OCI-LY3 (cell line): ENCODE measurements around the gene SAMD15.

ENCODE experiments used
- H2AFZ ChIP-seq: fragments of 200-600, 300-600 bp; shearing (Covaris generic); 2 replicates; pipeline ENCODE4 v1.6.0; 2014; ENCODE audit warnings: antibody characterized with exemption, low read depth, low read length
- H3K27ac ChIP-seq: fragments of 200-600, 300-600 bp; sonication (generic); 2 replicates; pipeline ENCODE4 v1.5.1; 2014; ENCODE audit warnings: mild to moderate bottlenecking, low read length, moderate library complexity, mixed read lengths
- H3K27me3 ChIP-seq: fragments of 200-600, 300-600 bp; sonication (generic); 2 replicates; pipeline ENCODE4 v1.6.1; 2014; ENCODE audit warnings: low read depth, low read length, mixed read lengths
- H3K36me3 ChIP-seq: fragments of 200-600, 300-600 bp; sonication (generic); replicated peaks from 2 replicates; pipeline ENCODE3; 2014; ENCODE audit warnings: low read depth, low read length, mixed read lengths
- H3K4me1 ChIP-seq: fragments of 300-600, 200-600 bp; sonication (generic); 2 replicates; pipeline ENCODE4 v1.6.1; 2014; ENCODE audit warnings: low read length, mixed read lengths
- H3K4me2 ChIP-seq: fragments of 200-600, 300-600 bp; sonication (generic); 2 replicates; pipeline ENCODE4 v1.6.1; 2014; ENCODE audit warnings: low read length, mixed read lengths
- H3K4me3 ChIP-seq: fragments of 300-600, 200-600 bp; sonication (generic); 2 replicates; pipeline ENCODE4 v1.5.1; 2014; ENCODE audit warnings: antibody characterized with exemption, mild to moderate bottlenecking, low read length, moderate library complexity
- H3K79me2 ChIP-seq: fragments of 300-600, 200-600 bp; shearing (Covaris generic); 2 replicates; pipeline ENCODE4 v1.6.1; 2014; ENCODE audit warnings: mild to moderate bottlenecking, low read length, mixed read lengths
- H3K9ac ChIP-seq: fragments of 300-600, 200-600 bp; shearing (Covaris generic); 2 replicates; pipeline ENCODE4 v1.6.0; 2014; ENCODE audit warnings: mild to moderate bottlenecking, low read length, moderate library complexity
- H3K9me3 ChIP-seq: fragments of 200-600, 300-600 bp; shearing (Covaris generic); 2 replicates; pipeline ENCODE4 v1.6.1; 2014; ENCODE audit warnings: low read length, mixed read lengths; ENCODE audit not compliant: insufficient read depth
- H4K20me1 ChIP-seq: fragments of 200-600, 300-600 bp; sonication (generic); 2 replicates; pipeline ENCODE4 v1.6.1; 2016; ENCODE audit warnings: low read length, mixed read lengths; ENCODE audit not compliant: insufficient read depth
- CTCF ChIP-seq: fragments of 200-600, 300-600 bp; sonication (generic); IDR thresholded peaks from 2 replicates; pipeline ENCODE4 v1.5.1; 2014; ENCODE audit warnings: antibody characterized with exemption, low read length, low read depth
- EZH2phosphoT487 ChIP-seq: fragments of 200-600 bp; shearing (Covaris generic); IDR thresholded peaks from 2 replicates; pipeline ENCODE4 v1.6.1; 2018; ENCODE audit warnings: antibody characterized with exemption, mixed run types, low read depth

SAMD15 gene

DNA sequence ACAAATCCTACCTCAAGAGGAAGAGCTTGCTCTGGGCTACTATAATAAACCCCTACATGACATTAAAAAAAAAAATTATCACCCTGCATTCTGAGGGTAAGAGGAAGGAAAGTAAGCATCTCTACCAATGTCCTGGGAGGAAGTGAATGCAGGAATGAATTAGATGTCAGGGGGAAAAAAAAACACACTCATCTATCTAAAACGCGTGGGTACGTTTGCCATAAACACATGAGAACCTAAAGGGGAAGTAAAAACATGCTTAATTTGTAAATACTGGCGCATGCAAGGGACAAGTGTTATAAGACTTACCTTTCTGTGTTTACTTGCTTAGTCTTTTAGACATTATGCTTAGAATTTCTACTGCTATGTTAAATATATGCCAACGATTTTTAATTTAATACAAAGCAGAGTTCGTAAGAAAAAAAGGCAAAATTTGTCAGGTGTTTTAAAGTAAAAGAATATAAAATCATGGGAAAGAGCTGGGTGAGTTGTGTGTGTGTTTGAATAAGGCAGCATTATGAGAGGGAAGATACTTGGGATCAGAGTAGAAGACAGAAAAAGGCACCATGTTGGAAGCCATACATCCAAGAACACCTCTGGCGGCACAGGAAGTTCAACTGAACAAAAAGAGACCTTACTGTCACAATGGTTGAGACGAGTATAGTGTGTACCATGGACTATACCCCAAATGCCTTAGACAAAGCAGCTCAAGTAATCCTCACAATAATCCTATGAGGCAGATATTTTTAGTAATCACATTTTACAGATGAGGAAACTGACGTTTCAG is 1.8 kb upstream of the SAMD15 start:
- Histone ChIP-seq H3K27me3 (no peaks in the 10 kb centered on the region), H3K4me1 (peaks cover 50% of the 10 kb centered on the region), H3K9ac (peak overlapping the region; percentile 97), H3K9me3 (no peaks in the 10 kb centered on the region), H3K36me3 (peaks cover 11% of the 10 kb centered on the region), H3K4me3 (peak overlapping the region; percentile 99), H2AFZ (no peak overlapping the region), H3K79me2 (peaks cover 61% of the 10 kb centered on the region), H3K27ac (peak overlapping the region; percentile 12), H4K20me1 (no peaks in the 10 kb centered on the region), H3K4me2 (peak overlapping the region; percentile 97)
- TF ChIP-seq EZH2phosphoT487: no peak
- no peak for TF ChIP-seq CTCF

DNA sequence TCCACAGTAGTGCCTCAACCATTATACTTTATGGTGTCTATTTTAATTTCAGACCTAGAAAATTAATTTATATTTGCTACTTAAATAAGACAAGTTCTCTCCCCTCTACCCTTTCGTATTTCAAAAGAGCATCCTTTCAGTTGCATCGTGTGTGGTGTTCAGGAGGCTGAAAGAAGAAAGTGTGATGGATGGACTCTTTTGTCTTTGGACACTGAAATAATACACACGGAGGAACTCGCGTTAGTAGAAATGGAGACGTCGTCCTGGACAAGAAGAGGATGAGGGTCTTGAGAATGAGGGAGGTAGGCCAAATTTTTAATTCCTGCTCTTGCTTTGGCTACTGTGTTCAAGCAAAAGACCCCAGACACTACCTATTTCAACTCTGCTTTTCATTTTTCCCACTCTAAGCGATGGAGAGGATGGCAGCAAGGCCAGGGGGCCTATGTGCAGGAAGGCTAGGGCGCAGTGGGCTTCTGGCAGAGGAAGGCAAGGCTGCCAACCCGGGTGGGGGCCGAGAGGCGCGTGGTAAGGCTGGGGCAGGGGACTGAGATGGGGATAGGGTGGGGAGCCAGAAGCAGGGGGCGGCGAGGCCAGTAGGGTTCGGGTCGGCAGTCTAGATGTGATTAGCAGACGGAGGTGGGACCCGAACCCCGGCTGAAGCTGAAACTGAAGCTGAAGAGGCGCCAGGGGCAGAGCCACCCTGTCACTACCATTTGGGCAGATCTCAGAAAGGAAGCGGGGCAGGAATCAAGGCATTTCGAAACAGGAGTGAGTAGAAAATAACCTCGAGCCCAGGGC is 1.0 kb upstream of the SAMD15 start:
- Histone ChIP-seq H4K20me1 (no peaks in the 10 kb centered on the region), H3K79me2 (peaks cover 54% of the 10 kb centered on the region), H3K27me3 (no peaks in the 10 kb centered on the region), H3K4me2 (peak overlapping the region; percentile 97), H2AFZ (peak overlapping the region; percentile 99), H3K36me3 (peaks cover 11% of the 10 kb centered on the region), H3K4me3 (peak overlapping the region; percentile 99), H3K27ac (peak overlapping the region; percentile 62), H3K9me3 (no peaks in the 10 kb centered on the region), H3K9ac (peak overlapping the region; percentile 97), H3K4me1 (peaks cover 50% of the 10 kb centered on the region)
- TF ChIP-seq CTCF (no peak), EZH2phosphoT487 (no peak)

DNA sequence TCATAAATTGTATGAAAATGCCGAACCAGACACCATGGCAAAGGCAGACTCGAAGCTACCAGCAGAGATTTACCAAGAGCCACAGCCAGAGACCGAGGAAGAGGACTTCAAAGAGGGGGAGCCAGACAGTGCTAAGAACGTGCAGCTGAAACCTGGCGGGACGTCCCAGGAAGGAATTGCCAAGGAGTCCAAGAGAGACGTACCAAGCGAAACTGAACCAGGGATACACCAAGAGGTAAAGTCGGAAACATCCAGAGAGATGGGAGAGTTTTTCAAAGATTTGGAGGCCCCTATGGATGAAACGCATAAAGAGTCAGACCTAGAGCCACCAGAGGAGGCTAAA is 294 bp downstream of the SAMD15 start:
- no peaks in the 10 kb centered on the region for H4K20me1 ChIP-seq
- peaks cover 11% of the 10 kb centered on the region for H3K36me3 ChIP-seq
- peaks cover 38% of the 10 kb centered on the region for H3K4me1 ChIP-seq
- peaks cover 41% of the 10 kb centered on the region for H3K79me2 ChIP-seq
- no peaks in the 10 kb centered on the region for H3K27me3 ChIP-seq
- no peaks in the 10 kb centered on the region for H3K9me3 ChIP-seq
- H3K4me3 ChIP-seq: peak overlapping the region; percentile 99
- no peak for TF ChIP-seq EZH2phosphoT487
- no peak for TF ChIP-seq CTCF
- peak overlapping the region; percentile 97 for H3K9ac ChIP-seq
- peak overlapping the region; percentile 97 for H3K4me2 ChIP-seq
- peak overlapping the region; percentile 99 for H2AFZ ChIP-seq
- no peak overlapping the region for H3K27ac ChIP-seq

GRCh38 chr14:77378701-77379100 is 1.5 kb downstream of the SAMD15 start:
- H3K27ac ChIP-seq: no peak overlapping the region
- no peak overlapping the region for H3K4me3 ChIP-seq
- no peak for TF ChIP-seq EZH2phosphoT487
- no peak for TF ChIP-seq CTCF
- H3K36me3 ChIP-seq: peaks cover 11% of the 10 kb centered on the region
- no peaks in the 10 kb centered on the region for H3K9me3 ChIP-seq
- no peak overlapping the region for H3K9ac ChIP-seq
- H4K20me1 ChIP-seq: no peaks in the 10 kb centered on the region
- peaks cover 28% of the 10 kb centered on the region for H3K4me1 ChIP-seq
- no peak overlapping the region for H3K4me2 ChIP-seq
- H3K27me3 ChIP-seq: no peaks in the 10 kb centered on the region
- no peak overlapping the region for H2AFZ ChIP-seq
- H3K79me2 ChIP-seq: peaks cover 31% of the 10 kb centered on the region
